GM19099 (cell line): ENCODE results near the gene CELA2A.

Source experiments
- POLR2A ChIP-seq: IDR thresholded peaks from 3 replicates; pipeline ENCODE4 v1.6.1; 2011; ENCODE audit warnings: low read depth; ENCODE audit not compliant: insufficient read length; ENCODE audit errors: extremely low read depth

Gene CELA2A

DNA sequence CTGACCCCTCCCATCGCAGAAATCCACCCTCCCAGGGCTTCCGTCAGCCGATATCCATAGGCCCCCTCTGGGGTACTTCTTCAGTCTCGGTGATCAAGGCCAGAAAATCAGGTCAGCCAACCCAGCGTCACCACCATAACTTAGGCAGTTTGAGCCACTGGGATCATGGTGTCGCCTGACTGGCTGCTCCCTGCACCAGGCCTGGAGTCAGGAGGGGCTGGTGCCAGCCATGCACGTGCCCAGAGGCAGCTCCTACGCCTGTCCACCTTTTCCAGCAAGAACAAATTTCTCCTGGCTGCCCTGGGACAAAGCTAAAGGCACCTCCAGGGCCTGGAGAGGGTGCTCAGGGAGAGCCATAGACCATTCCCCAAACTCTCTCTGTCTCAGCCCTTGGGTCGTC lies 23.1 kb upstream of the CELA2A start:
- no peak for TF ChIP-seq POLR2A

DNA sequence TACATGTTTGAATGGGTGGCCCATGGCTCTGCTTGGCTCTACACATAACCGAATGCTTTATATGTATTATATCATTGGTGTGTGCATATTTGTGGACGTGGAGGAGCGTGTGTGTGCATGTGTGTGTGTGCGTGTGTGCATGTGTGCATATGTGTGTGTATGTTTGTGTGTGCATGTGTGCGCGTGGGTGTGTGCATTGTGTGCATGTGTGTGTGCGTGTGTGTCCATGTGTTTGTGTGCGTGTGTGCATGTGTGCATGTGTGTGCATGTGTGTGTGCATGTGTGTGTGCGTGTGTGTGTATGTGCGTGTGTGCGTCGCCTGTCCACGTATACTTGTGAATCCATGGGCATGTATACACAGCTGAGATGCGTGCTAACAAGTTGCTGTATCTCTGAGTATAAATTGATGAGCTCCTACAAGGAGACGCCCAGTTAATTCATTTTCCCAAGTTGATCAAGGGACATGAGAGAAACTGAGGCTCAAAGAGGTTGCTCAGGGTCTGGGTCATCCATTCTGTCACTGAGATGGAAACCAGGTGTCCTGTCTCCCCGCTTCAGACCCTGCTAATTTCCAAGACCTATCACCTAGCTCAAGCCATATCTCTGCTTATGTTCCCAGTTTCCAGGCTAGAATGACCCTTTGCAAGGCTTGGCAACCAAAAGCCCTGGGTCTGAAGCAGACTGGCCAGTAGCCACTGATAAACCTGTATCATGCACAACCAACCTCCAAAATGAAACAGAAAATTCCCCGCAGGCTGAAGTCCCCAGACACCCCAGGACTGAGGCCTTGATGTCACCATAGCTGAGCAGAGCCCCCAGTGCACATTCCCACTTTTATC lies 21.1 kb upstream of the CELA2A start:
- TF ChIP-seq POLR2A: no peak

DNA sequence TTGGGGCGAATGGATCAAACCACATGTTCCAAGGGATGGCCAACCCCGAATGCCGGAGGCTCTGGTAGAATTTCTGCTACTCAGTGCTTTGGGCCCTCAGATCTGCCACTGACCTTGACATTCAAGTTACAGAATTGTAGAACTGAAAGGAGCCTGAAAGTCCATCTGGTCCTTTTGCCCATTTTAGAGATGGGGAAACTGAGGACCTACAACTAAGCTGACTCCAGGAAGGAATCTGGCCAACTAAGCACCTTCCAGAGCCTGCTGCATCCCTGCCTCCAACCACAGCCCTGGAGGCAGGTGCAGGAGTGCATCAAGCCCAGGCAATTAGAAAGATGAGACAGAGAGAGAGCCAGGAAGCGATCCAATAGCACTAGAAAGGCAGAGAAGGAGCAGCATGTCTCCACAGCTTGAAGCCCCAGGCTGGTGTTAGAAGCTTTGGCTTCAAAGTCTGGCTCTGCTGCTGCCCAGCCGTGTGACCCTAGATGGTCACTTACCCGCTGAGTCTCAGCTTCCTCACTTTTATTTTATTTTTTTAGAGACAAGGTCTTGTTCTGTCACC lies 19.6 kb upstream of the CELA2A start:
- TF ChIP-seq POLR2A: no peak

DNA sequence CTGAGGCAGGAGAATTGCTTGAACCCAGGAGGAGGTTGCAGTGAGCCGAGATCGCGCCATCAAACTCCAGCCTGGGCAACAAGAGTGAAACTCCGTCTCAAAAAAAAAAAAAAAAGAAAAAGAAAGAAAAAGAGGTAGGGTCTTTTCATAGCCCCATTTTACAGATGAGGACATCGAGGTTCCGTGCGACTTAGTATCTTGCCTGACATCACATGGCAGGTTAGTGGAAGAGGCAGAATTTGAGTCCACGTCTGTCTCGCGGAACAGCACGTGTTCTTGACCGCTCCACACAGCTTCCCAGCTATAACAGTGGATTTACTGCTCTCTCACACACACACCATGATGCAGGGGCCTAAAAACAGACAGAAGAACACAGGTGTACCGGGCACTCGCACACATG lies 17.2 kb upstream of the CELA2A start:
- TF ChIP-seq POLR2A: no peak

DNA sequence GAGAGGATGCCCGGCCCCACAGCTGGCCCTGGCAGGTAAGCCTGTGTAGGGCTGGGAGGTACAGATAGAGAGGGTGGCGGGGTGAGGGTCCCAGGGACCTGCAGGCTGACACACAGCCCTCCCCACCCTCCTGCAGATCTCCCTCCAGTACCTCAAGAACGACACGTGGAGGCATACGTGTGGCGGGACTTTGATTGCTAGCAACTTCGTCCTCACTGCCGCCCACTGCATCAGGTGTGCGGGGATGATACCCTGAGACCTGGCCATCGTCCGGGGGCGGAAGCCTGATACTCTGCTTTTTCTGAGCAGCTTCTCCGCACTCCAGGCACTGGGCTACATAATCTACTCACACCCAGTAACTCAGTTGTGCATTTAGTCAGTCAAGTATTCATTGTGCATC lies 16.2 kb upstream of the CELA2A start:
- TF ChIP-seq POLR2A: no peak

DNA sequence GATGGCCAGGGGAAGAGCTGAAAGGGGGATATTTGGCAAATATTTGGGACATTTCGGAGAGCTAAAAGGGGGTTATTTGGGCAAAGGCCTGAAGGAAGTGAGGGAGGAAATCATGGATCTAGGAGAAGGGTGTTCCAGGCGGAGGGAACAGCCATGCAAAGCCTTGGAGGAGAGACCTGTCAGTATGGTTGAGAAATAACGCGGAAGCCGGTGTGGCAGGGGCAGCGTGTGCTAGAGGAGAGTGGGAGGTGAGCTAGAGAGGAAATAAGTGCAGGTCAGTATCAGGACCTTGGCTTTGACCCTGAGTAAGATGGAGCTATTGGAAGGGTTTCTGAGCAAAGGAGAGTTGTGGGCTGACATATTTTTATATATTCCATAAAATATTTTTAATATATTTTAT lies 15.3 kb upstream of the CELA2A start:
- no peak for TF ChIP-seq POLR2A

DNA sequence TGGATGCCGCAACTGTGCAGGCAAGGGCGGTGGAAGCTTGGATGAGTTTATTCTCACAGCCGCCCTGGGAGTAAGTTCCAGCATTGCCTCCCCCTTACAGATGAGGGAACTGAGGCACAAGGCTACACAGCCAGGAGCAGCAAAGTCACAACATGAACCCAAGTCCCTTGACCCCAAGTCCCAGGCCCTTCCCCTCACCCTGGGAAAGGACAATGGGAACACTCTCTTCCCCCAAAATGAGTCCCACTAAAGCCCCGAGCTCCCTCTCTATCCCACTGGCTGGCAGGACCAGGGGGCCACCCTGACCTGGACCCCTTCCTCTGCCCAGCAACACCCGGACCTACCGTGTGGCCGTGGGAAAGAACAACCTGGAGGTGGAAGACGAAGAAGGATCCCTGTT lies 14.4 kb upstream of the CELA2A start:
- TF ChIP-seq POLR2A: no peak

DNA sequence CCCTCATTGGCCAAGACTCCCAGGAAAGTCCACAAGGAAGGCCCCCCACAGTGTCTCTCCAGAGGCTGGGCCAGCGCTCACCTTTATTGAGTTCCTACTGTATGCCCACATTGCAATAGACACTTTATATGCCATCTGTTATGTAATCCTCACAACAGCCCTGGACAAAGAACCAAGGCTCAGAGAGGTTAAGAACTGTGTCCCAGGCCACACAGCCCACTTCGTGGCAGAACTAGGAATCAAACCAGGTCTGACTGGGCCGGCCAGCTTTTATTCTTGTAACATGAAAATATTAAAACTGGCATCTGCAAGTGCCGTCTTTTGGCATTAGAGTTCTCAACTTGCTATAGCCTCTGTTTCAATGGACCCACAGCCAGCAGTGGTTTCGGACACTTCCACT lies 13.8 kb upstream of the CELA2A start:
- no peak for TF ChIP-seq POLR2A

DNA sequence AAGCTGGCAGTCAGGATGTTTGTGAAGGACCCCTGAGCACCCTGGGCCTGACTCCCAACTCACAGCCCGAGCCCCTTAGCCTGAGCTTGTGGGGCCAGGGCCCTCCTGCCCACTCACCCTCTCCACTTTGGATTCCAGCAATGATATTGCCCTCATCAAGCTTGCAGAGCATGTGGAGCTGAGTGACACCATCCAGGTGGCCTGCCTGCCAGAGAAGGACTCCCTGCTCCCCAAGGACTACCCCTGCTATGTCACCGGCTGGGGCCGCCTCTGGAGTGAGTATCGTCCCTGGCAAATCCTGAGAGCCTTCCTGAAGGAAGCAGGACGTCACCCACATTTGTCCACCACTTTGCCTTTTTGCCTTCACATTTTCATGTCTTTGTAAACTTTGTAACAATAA lies 13.3 kb upstream of the CELA2A start:
- TF ChIP-seq POLR2A: no peak

DNA sequence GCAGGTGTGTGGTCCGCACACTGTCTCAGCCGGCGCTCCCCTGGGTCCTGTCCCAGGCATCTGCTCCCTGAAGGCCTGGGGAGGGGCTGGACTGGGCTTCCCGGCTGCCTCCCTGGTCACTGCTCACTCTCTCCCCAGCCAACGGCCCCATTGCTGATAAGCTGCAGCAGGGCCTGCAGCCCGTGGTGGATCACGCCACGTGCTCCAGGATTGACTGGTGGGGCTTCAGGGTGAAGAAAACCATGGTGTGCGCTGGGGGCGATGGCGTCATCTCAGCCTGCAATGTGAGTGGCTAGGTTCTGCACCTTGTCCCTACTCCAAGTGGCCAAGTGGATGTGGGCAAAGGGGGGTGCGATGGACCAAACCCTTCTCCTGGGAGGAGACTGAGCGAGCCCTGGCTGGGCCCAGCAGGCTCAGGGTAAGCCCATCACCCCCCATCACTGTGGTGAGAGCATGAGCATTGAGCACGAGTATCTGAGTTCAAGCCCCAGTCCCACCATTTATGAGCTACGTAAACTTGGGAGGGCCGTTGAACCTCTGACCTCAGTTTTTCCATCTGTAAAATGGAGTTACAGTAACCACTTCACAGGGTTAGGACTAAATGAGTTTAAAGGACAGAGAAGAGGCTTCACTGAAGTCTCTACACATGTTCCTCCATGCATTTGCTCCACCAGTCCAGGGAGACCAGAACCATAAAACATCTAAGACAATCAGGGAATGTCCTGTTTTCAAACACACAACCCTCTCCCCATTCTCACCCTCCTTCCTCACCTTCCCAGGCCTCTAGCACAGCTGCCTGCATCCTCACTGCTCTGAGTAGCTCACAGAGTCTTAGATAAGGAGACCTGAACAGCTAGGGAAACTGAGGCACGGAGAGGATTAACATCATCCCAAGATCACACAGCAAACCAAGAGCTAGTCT lies 11.8 kb upstream of the CELA2A start:
- no peak for TF ChIP-seq POLR2A

DNA sequence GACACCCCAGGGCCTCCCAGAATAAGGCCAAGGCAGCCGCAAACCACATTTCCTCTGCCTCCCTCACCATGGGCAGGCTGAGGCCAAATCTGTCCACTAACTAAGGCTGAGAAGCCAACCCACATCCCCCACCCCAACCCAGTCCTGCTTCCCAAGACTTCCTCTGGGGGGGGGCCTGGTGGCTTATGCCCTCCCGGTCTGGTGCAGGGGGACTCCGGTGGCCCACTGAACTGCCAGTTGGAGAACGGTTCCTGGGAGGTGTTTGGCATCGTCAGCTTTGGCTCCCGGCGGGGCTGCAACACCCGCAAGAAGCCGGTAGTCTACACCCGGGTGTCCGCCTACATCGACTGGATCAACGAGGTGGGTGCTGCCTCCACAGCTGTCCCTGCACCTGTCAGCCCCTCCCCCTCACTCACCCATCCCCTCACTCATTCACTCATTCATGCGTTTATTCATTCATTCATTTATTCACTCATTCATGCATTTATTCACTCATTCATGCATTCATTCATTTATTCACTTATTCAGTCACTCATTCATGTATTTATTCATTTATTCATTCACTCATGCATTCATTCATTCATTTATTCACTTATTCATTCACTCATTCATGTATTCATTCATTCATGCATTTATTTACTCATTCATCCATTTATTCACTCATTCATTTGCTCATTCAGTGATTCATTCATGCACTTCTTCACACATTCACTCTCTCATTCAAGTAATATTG lies 11.0 kb upstream of the CELA2A start:
- TF ChIP-seq POLR2A: no peak

DNA sequence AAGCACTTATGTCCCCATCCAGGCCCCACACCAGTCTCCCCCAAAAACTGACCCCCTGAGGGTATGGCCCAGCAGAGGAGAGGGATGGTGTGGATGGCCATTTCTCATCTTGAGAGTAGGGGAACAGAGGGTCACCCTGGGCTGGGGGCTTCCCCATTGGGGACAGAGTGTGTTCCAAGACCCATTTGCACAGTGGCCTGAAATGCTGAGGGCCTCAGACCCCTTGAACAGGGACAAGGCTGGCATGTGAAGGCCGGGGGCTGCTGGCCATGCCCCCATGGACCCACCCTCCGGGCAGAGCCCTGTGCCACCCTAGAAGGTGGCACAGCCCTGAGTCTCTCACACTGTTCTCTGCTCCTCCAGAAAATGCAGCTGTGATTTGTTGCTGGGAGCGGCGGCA lies 10.3 kb upstream of the CELA2A start:
- TF ChIP-seq POLR2A: no peak

DNA sequence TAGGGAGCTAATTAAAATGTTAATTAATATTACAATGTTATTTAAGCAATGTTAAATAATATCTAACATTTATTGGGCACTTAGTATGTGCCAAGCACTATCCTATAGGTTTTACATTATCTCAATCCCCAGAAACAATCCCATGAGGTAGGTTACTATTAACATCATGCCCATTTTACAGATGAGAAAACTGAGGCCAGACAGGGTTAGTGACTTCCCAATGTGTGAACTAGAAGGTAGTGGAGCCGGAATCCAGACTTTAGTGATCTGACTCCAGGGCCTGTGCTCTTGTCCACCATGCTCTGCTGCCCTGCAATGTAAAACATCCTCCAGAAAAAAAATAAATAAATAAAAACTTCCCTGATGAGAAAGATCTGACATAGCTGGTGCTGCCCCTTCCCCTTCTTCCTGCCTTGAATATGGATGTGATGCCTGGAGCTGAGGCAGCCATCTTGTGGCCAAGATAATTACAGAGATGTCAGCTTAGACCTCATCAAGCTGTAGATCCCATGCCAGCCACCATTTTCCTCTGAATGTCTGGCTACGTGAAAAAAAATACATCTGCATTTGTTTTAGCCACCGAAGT lies 7.6 kb upstream of the CELA2A start:
- TF ChIP-seq POLR2A: no peak

DNA sequence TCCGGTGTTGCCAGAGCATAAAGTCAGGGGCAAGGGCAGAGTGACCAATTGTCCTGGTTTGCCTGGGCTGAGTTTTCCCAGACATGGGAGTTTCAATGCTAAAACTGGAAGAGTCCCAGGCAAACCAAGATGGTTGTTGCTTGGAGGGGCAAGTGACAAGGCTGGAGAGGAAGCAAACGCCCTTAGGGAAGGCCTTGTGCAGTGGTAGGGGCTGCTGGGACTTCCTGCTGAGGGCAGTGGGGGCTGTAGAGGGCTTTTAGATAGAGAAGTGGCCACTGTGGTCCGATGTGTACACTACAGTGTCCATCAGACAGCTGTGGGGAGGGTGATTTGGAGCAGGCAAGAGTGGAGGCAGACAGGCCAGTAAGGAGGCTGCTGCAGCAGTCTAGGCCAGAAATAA lies 7.0 kb upstream of the CELA2A start:
- no peak for TF ChIP-seq POLR2A

DNA sequence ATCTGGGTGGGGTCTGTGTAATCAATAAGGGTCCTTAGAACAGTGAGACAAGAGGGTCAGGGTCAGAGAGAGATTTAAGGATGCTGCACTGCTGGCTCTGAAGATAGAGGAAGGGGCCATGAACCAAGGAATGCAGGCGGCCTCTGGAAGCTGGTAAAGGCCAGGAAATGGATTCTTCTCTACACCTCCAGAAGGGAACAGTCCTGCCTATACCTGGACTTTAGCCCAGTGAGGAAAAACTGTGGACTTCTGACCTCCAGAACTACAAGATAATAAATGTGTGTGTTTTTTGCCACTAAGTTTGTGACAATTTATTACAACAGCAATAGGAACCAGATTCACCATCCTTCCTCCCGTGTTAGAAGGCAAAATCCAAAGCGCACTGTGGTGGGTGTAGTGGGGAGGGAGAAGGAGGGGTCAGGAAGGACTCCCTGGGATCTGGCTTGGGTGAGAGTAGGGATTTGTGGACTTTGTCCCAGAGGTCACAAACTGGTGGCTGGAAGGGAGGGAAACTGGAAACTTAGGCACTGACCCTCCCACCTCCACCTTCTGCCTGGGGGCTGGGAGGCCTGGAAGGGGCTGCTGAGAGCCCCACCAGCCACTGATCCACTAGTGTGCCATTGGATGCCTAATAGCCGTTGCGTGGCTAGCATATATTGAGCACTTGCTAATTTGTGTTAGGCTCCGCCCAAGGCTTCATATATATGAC lies 5.4 kb upstream of the CELA2A start:
- no peak for TF ChIP-seq POLR2A

DNA sequence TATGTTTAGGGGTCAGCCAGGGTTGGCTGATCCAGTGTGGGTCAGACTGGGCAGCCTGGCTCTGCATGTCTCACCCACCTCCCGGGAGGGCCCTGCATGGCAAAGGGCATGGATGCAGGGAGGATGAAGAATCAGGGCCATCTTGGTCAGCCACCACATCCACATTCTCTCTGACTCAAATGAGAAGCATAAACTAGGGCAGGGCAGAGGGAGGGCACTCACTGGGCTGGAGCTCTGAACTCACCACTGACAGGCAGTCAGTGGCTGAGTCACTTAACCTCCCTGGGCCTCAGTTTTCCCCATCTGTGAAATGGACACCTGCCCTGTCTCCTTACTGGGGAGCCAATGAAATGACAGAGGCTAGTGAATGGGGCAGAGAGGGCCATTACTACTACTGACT lies 4.3 kb upstream of the CELA2A start:
- no peak for TF ChIP-seq POLR2A
